Measurements from ENCODE around the gene NIT1. TPM values are rescaled to one million over a fixed set of nuclear protein-coding genes. Genes with fewer than 3 reads are reported as not detected.

Gene NIT1
- total and polyA plus RNA-seq, 2 of the 8 experiments (the other 6 are each of a cell fraction or from before 2014, with no cell fraction given): 33.0 to 40.4 TPM

GRCh38 chr1:161072751-161073449 is 45.0 kb upstream of the NIT1 start:
- CTCF ChIA-PET (ENCODE audit: partially characterized antibody): interaction anchor here (0.7 to 17.8 kb wide), 11 partner anchors 11 to 67 kb away, joined by 3 to 282 read pairs (median 8); partner anchors contain the start of genes KLHDC9, NECTIN4, NIT1 and PFDN2
- Histone ChIP-seq H3K79me1 (ENCODE audit: low read depth, low read length) (no peaks in the 10 kb centered on the region), H3K79me2 (ENCODE audit: control insufficient read depth in 1 of 2, insufficient read depth in 2 of 2, low read length in 2 of 2) (no peaks in the 10 kb centered on the region), H3K14ac (ENCODE audit: insufficient read length) (no peak overlapping the region), H4K8ac (ENCODE audit: extremely low read depth, insufficient read depth, low read length) (no peak overlapping the region), H4K91ac (replicated peaks; ENCODE audit: insufficient read length, low read length) (no peak overlapping the region), H3K23ac (ENCODE audit: insufficient read length) (no peak overlapping the region), H3K23me2 (ENCODE audit: low read depth, low read length) (no peaks in the 10 kb centered on the region), H3K4ac (replicated peaks; ENCODE audit: insufficient read length, low read depth, low read length) (no peak overlapping the region), H3K18ac (ENCODE audit: extremely low read depth, low read length) (no peak overlapping the region), H3K27ac (ENCODE audit: low read depth, low read length) (no peak overlapping the region), H2AFZ (ENCODE audit: low read length) (no peak overlapping the region), H4K5ac (ENCODE audit: insufficient read length, low read depth, low read length) (no peak overlapping the region), H4K20me1 (replicated peaks in 1 of 2; ENCODE audit: control insufficient read depth in 1 of 2, insufficient read depth in 2 of 2, low read length in 2 of 2) (peaks cover 0 to 3% of the 10 kb centered on the region in 2 experiments), H2AK5ac (ENCODE audit: low read depth, low read length) (no peak overlapping the region), H2BK20ac (ENCODE audit: low read length) (no peak overlapping the region), H2BK120ac (replicated peaks; ENCODE audit: low read depth, low read length) (no peak overlapping the region), H3K4me2 (ENCODE audit: insufficient read depth in 1 of 2, low read depth in 2 of 2, low read length in 2 of 2) (no peak overlapping the region), H3K4me3 (ENCODE audit: extremely low read depth in 1 of 4, insufficient read depth in 2 of 4, low read depth in 3 of 4, low read length in 4 of 4) (no peak overlapping the region), H3K56ac (replicated peaks; ENCODE audit: insufficient read length, low read depth, low read length) (no peak overlapping the region), H3K4me1 (replicated peaks in 1 of 4; ENCODE audit: control insufficient read depth in 3 of 4, insufficient read depth in 4 of 4, low read length in 3 of 4) (peaks cover 0 to 8% (median 3%) of the 10 kb centered on the region in 4 experiments; a peak in 3 of 7 replicates), H3K9me3 (ENCODE audit: insufficient read depth in 2 of 2, low read depth in 1 of 2, low read length in 1 of 2) (no peaks in the 10 kb centered on the region), H3K27me3 (replicated peaks in 1 of 4; ENCODE audit: control insufficient read depth in 3 of 4, extremely low read depth in 1 of 4, insufficient read depth in 3 of 4, low read length in 3 of 4) (no peaks in the 10 kb centered on the region), H3K9ac (replicated peaks in 1 of 4; ENCODE audit: extremely low read depth in 1 of 4, low read depth in 3 of 4, low read length in 3 of 4) (no peak overlapping the region), H2BK12ac (ENCODE audit: low read depth, low read length) (no peak overlapping the region), H2BK5ac (ENCODE audit: low read depth, low read length) (no peak overlapping the region), H2BK15ac (ENCODE audit: low read length) (no peak overlapping the region), H3K36me3 (ENCODE audit: control insufficient read depth in 2 of 4, insufficient read depth in 4 of 4, low read length in 3 of 4) (no peaks in the 10 kb centered on the region)
- FAIRE-seq: no peak
- 90% methylated on average over 19 of the region's 19 CpGs; no CpG with 5 or more reads in 1 of the 2 experiments for WGBS, 2 experiments (ENCODE audit: extremely low coverage in 1 of 2, insufficient coverage in 1 of 2, insufficient read length in 1 of 2, insufficient replicate concordance in 2 of 2, low coverage in 1 of 2, low lambda C conversion rate in 2 of 2, missing lambda C conversion rate in 1 of 2)
- no peak for DNase-seq (ENCODE audit: low read depth in 1 of 2, low spot score in 2 of 2)
- POLR2A ChIA-PET (ENCODE audit: partially characterized antibody): interaction anchor here (1.5 kb wide), 1 partner anchor 59 kb away, joined by 6 read pairs; the partner anchor contains the start of gene DEDD
- TF ChIP-seq PHF8 (conservative IDR thresholded peaks at IDR 0.05; ENCODE audit: low read depth, low read length) (no peak), CBX8 (IDR thresholded peaks at IDR 0.05; ENCODE audit: borderline replicate concordance, low read depth, low read length) (no peak), GABPA (IDR thresholded peaks at IDR 0.05; ENCODE audit: borderline replicate concordance, insufficient read depth, low read length) (no peak), BACH1 (IDR thresholded peaks at IDR 0.05; ENCODE audit: low read length) (no peak), FOSL1 (IDR thresholded peaks at IDR 0.05; ENCODE audit: insufficient read depth, low read depth, low read length) (no peak), CHD1 (IDR thresholded peaks at IDR 0.05; ENCODE audit: low read depth, low read length) (no peak), KDM5A (IDR thresholded peaks at IDR 0.05; ENCODE audit: low read length) (no peak), MAX (IDR thresholded peaks at IDR 0.05) (no peak), BRCA1 (IDR thresholded peaks at IDR 0.05; ENCODE audit: low read depth, low read length) (no peak)
- TF ChIP-seq, protein P1, sequence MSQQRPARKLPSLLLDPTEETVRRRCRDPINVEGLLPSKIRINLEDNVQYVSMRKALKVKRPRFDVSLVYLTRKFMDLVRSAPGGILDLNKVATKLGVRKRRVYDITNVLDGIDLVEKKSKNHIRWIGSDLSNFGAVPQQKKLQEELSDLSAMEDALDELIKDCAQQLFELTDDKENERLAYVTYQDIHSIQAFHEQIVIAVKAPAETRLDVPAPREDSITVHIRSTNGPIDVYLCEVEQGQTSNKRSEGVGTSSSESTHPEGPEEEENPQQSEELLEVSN (IDR thresholded peaks at IDR 0.05): no peak
- TF ChIP-seq, protein P2, sequence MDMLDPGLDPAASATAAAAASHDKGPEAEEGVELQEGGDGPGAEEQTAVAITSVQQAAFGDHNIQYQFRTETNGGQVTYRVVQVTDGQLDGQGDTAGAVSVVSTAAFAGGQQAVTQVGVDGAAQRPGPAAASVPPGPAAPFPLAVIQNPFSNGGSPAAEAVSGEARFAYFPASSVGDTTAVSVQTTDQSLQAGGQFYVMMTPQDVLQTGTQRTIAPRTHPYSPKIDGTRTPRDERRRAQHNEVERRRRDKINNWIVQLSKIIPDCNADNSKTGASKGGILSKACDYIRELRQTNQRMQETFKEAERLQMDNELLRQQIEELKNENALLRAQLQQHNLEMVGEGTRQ (IDR thresholded peaks at IDR 0.05; ENCODE audit: low read length): no peak

All from H1 (cell line).